ENCODE measurements around the gene FAHD2A. TPM values are rescaled to one million over a fixed set of nuclear protein-coding genes. Genes with fewer than 3 reads are reported as not detected.
"Not testable (repeated sequence)": the region's sequence is repeated elsewhere in the genome, so short reads cannot be mapped to it uniquely, and the experiment has no call there.

Gene FAHD2A
- total and polyA plus RNA-seq, 8 donors, result 23.6 to 42.3 (median 37.3) TPM

DNA sequence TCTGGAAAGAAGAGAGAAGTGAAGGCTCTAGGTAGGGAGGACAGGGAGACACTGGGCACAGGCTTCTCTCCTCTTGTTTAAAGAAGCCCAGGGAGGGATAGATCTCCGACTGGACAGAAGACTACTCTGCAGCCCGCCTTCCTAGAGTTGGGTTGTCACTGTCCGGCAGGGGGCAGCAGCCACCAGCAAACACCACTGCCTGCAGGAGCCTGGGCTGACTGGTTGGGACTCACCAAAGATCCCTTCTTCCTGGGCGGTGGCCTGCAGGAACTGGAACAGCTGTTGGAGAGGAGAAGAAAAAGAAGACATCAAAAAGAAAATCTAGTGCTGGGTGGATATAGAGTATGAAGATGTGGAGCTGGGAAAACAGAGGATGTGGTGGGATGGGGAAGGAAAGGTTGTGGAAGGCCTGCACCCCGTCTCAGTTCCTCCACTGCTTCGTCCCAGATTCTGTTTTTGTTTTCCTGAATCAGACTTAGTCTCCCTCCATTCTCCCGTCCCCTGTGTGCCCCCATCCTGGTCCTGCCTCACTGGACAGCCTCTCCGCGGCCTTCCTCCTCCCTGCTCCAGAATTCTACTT lies 11.6 kb downstream of the FAHD2A start:
- H3K4me3 ChIP-seq; H3K27me3 ChIP-seq; H3K4me1 ChIP-seq; H3K9me3 ChIP-seq; H3K27ac ChIP-seq; H3K36me3 ChIP-seq; intact Hi-C loops (cut with DNase I): not testable (repeated sequence)
- TF ChIP-seq, protein P1, sequence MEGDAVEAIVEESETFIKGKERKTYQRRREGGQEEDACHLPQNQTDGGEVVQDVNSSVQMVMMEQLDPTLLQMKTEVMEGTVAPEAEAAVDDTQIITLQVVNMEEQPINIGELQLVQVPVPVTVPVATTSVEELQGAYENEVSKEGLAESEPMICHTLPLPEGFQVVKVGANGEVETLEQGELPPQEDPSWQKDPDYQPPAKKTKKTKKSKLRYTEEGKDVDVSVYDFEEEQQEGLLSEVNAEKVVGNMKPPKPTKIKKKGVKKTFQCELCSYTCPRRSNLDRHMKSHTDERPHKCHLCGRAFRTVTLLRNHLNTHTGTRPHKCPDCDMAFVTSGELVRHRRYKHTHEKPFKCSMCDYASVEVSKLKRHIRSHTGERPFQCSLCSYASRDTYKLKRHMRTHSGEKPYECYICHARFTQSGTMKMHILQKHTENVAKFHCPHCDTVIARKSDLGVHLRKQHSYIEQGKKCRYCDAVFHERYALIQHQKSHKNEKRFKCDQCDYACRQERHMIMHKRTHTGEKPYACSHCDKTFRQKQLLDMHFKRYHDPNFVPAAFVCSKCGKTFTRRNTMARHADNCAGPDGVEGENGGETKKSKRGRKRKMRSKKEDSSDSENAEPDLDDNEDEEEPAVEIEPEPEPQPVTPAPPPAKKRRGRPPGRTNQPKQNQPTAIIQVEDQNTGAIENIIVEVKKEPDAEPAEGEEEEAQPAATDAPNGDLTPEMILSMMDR (IDR thresholded peaks at IDR 0.05), result peak; percentile 73 to 80
- ATAC-seq (peak; percentile 99), DNase-seq (peak; percentile 50 to 92 (median 79))

DNA sequence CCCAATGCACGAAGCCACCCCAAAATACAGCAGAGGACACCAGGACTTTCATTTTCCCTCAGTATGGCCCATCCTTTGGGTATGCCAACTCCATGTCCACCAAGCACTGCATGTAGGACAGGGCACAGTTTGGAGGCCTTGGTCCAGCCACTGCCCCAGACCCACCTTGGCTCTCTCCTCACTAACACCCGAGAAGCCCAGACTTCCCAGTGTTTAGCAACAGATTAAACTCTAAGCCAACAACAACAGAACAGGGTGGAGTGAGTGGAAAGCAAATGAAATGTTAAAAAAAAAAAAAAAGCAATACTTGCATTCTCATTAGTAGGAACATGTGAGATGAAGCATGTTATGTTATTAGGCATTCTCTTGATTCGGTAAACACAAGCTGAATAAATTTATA lies 12.6 kb downstream of the FAHD2A start:
- intact Hi-C loops (cut with DNase I); ATAC-seq; H3K4me3 ChIP-seq; H3K27me3 ChIP-seq; H3K4me1 ChIP-seq; H3K36me3 ChIP-seq; DNase-seq; H3K9me3 ChIP-seq; H3K27ac ChIP-seq: not testable (repeated sequence)

DNA sequence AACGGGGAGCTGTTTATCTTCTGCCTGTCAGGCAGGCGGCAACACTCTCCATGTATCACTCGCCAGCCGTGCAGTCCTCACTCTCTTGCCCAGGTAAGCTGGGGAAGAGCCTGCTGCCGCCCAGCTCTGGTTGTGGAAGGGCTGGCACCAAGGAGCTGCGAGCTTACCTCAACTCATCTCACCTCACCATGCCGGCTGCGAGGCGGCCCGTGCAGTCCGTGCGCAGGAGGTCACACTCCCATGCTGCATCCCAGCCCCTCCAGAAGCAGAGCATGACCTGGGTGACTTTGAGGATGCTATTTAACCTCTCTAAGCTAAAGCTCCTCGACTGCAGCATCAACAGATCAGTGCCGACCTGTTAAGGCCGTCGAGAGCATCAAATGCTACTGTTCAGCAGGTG lies 13.1 kb downstream of the FAHD2A start:
- H3K27me3 ChIP-seq; H3K4me1 ChIP-seq; H3K27ac ChIP-seq; H3K9me3 ChIP-seq; ATAC-seq; H3K36me3 ChIP-seq; DNase-seq; intact Hi-C loops (cut with DNase I); H3K4me3 ChIP-seq: not testable (repeated sequence)

DNA sequence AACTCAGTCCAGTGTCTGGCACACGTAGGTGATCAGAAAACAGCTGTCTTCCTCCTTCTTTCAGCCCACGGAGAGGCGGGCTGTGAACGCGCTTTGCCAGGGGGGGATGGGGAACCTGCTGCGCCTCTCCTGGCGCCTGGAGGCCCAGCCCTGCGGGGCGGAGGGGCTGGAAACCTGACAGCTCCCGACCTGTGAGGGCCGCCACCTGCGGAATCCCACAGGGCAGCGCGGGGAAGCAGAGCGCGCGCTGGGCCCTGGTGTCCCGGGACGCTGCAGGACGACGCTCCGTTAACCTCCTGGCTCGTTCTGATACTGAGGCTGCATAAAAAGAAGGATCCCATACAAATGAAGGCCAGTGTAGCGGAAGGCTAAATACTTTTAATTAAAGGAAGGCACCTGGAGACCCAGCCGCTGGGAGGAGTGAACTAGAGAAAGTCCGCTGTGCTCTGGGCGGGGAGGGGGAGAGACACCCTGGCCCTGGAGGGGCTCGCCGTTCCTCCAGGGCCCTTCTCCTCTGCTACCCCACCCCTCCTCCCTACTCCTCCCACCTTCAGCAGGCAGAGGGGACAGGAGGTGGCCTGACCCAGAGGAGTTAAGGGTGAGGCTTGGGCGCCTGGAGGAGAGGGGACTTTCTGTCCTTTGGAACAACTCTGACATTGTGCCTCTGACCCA lies 24.8 kb downstream of the FAHD2A start:
- H3K9me3 ChIP-seq; intact Hi-C loops (cut with DNase I); DNase-seq; H3K36me3 ChIP-seq; ATAC-seq; H3K27ac ChIP-seq; H3K27me3 ChIP-seq; H3K4me1 ChIP-seq; H3K4me3 ChIP-seq: not testable (repeated sequence)

DNA sequence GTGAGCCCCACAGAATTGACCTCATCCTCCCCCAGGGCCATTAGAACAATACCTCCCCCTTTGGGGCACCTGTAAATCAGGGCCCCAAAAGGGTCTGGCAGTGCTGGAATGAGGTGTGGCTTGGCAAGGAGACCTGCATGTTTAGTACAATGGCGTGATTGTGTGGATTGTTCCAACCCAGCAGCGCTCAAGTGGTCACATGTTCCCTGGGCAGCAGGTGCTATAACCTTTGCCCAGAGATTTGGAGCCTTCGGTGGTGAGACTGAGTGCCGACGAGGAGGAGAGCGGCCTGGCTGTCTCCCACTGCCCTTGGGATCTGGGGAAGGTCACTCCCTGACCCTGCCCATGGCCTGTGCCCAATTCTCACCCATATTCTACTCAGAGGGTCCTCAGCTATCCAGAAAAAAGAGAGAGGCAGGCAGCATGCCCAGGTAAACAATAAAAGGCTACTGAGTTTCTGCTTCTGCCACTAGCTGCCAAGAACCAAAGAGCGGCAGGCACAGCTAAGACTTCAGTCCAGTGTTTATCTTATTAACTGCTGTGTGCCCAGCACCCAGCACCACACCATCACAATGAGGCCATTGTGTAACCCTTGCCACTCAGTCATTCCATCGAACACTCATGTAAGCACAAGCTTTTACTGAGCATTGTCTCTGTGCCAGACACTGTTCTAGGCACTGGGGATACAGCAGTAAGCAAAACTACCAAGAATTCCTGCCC lies 27.4 kb downstream of the FAHD2A start:
- H3K9me3 ChIP-seq; H3K36me3 ChIP-seq; H3K27me3 ChIP-seq; intact Hi-C loops (cut with DNase I); H3K4me3 ChIP-seq; H3K27ac ChIP-seq; DNase-seq; H3K4me1 ChIP-seq: not testable (repeated sequence)
- ATAC-seq, result peak; percentile 78

DNA sequence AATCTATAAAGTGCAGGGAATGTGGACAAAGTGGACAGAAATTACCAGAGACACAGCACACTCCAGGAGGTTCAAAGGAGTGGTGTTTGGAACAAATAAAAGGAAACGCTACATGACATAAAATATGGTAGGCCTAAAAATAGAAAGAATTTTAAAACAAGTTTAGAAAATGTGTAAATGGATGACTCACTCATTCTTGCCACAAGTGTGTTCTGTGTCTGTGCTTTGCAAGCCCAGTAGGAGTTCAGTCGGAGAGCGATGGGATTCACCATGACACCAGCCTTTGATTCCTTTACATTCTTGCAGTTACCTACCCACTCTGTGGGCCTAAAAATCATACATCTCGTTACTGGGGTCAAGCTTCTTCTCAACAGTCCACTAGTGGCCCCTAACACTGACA lies 30.9 kb downstream of the FAHD2A start:
- H3K36me3 ChIP-seq; H3K27ac ChIP-seq; H3K4me1 ChIP-seq; H3K9me3 ChIP-seq; DNase-seq; H3K27me3 ChIP-seq; H3K4me3 ChIP-seq; intact Hi-C loops (cut with DNase I): not testable (repeated sequence)
- peak; percentile 2 for ATAC-seq

DNA sequence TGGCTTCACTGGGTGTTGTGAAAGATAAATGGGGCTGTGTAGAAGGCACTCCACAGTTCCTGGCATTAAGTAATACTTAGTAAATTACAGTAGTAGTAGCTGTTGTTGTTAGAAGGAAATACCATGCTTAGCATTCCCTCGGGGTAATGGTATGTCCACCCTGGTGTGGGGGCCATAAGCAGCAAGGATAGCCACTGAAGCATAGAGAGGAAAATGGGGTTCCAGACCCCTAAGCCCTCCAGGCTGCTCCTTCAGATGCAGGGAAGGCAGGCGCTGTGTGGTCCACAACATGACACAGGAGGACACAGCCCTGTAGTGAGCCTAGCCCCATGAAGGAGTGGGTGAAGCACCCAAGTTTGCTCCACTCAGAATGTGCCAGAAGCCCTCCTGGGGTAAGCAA lies 31.5 kb downstream of the FAHD2A start:
- ATAC-seq; intact Hi-C loops (cut with DNase I); H3K27me3 ChIP-seq; H3K4me1 ChIP-seq; DNase-seq; H3K36me3 ChIP-seq; H3K9me3 ChIP-seq; H3K4me3 ChIP-seq: not testable (repeated sequence)
- peak overlapping the region in 1 of 2 donors; percentile 39 for H3K27ac ChIP-seq

DNA sequence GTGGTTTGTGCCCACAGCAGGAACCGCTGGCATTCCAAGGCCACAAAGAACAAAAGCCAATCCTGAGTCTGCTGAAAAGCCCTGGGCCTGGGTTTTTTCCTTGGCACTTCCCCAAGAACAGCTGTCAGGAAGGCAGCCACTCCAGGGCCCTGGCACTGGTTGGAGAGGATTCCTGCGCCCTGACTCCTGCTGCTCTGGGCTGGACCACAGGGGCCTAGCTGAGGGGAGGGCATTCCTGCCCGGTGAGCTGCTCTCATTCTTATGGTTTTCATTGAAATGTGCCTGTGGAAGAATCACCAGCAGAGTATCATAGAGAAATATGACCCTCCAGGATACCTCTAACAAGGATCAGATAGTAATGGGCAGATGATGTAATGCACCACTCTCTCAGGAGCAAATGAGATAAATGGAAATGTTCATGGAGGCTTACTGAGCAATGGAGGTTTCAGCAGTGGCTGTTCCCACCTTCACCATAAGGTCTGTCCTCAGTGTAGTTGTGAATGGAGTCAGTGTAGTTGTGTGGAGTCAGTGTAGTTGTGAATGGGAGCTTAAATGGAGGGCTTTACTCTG lies 32.1 kb downstream of the FAHD2A start:
- H3K27me3 ChIP-seq; intact Hi-C loops (cut with DNase I); H3K9me3 ChIP-seq; H3K4me1 ChIP-seq; H3K27ac ChIP-seq; H3K4me3 ChIP-seq; H3K36me3 ChIP-seq: not testable (repeated sequence)
- DNase-seq, result peak in 2 of 4 donors; percentile 65 to 87
- peak; percentile 83 for ATAC-seq

DNA sequence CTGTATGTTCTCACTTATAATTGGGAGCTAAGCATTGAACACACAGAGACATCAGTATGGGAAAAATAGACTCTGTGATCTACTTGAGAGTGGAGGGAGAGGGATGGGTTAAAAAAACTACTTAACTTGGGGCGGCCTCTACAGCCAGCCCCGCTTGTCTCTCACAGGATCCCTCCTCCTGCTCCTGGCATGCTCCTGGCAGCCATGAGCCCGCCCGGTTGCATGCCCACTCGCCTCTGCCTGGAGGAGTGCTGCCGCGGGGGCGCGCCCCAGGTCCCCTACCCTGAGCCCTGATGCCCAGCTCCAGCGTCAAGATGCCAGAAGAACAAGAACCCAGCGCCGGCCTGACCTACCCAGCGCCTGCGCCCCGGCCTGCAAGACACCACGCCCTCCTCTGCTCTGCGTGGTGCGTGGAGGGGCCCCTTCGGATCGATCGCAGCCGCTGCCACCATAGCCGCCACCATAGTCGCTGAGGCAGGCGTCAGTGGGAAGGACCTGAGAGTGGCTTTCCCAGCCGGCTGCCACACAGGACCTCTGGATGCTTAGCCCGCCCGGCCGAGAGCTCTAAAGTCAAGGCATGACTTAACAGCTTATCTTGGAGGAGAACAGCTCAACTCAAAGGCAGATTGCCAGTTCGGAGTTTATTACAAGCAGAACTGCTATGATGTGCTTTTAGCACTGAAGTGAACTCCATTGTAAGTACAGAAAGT lies 32.8 kb downstream of the FAHD2A start:
- H3K27me3 ChIP-seq; H3K4me1 ChIP-seq; H3K4me3 ChIP-seq; intact Hi-C loops (cut with DNase I); H3K27ac ChIP-seq; DNase-seq; H3K9me3 ChIP-seq; H3K36me3 ChIP-seq: not testable (repeated sequence)
- ATAC-seq, result peak; percentile 56

DNA sequence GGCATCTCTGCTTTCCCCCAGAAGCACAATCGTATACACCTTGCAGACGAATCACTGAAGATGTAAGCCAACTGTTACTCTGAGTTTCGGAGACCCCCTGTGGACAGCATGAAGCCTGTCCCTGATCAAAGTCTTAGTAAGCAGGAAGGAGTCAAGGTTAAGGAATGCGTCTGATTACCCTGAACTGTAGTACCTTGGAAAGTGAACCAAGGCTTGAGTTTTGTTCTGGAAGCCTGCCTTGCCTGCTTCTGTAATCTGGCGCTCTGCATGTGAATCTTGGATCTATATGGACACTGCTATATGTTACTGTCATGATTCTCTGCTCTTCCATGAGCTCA lies 33.3 kb downstream of the FAHD2A start:
- H3K9me3 ChIP-seq; intact Hi-C loops (cut with DNase I); H3K36me3 ChIP-seq; H3K27ac ChIP-seq; H3K4me3 ChIP-seq; H3K27me3 ChIP-seq; DNase-seq; H3K4me1 ChIP-seq: not testable (repeated sequence)
- ATAC-seq, result peak; percentile 37

DNA sequence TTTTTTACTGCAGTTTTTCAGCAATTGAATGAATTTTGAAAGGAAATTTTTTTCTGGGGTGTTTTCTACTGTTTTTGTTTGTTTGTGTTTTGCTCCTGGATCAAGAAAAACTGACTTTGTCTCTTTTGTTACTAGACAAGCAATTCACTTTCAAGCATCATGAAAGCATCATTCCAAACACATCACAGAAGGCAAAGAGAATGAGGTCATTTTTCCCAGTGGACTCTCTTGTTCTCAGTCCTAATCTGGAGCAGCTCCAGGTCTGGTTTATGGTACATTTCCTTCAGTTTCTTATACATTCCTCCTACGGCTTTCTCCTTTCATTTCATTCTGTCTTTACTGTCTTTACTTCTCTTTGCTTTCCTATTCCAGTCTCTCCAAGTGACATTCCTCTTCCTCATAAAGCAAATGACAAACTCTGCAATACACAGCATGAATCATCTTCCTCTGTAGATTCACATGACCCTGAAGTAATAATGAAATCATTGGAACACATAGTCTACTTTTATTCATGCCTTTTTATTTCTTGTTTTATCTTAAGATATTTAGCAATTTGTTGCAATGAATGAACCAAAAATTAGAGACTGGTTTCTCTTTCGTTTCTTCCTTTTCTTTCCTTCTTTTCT lies 40.1 kb downstream of the FAHD2A start:
- H3K27me3 ChIP-seq; H3K36me3 ChIP-seq; H3K4me1 ChIP-seq; H3K27ac ChIP-seq; DNase-seq; intact Hi-C loops (cut with DNase I); H3K9me3 ChIP-seq; H3K4me3 ChIP-seq: not testable (repeated sequence)
- ATAC-seq, result peak; percentile 43
